ENCODE measurements around the gene PROB1.
"Not testable (repeated sequence)": the region's sequence is repeated elsewhere in the genome, so short reads cannot be mapped to it uniquely, and the experiment has no call there.

The PROB1 gene

GRCh38 chr5:139378941-139379361, 16.0 kb downstream of the PROB1 start:
- no peak for DNase-seq (ENCODE audit: low read depth)

DNA sequence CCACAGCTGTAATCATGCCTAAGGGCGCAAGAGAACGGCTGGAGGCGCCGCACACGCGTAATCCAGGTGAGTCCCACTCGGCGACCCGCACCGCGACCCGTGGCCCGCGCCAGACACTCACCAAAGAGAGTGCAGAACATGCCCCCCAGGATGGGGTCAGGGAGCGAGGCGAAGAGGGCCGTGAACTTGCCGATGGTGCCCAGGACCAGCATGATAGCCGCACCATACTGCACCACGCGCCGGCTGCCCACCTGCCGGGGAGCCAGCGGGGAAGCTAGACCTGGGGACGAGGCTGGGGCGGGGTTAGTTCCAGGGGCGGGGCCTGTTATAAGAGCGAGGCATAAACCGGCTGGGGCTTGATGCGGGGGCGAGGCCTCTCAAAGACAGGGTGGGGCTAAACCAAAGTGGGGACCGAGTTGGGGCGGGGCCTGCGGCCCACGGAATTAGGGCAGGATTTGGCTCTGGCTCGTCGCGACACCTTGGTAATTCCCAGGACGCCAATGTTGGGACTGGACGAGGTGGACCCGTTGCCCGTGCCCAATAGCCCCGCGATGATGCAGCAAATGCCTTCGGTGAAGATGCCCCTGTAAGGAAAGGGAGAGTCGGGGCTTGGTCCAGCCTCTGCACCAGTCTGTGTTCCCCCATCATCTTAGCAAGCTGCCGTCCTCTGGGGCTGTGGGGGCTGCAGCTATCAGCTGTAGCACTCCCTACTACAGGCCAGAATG, 16.6 kb downstream of the PROB1 start:
- DNase-seq (ENCODE audit: low read depth): no peak

DNA sequence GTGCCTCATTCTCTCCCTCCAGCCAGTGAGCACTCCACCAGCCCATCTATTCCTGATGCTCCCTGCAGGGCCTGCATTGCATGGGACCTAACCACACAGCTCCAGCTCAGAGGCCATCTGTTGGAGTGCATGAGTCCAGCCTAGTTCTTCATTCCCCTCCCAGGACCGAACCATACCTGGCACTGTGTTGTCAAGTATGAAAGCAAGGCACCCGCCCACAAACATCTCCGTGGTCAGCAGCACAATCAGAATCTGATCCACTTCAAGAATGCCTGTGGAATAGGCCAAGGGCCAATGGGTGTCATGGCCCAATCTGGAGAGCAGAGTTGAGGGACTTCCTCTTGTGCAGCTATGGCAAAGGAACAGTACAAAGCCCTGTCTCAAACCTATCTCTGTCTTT, 17.7 kb downstream of the PROB1 start:
- no peak for DNase-seq (ENCODE audit: low read depth)

DNA sequence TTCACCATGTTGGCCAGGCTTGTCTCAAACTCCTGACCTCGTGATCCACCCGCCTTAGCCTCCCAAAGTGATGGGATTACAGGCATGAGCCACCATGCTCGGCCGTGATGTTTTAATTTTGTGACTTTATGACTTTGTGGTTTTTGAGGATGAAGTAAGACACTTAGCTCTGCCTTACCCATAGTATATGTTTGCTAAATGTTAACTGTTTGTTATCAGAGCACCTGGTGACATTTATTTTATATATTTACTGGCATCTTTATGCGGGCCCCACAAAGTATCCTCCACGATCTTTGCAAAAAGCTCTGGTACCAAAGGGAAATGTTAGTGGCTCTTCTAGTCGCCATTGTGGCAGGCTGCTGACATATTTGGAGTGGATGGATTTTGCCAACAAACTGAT, 18.5 kb downstream of the PROB1 start:
- no peak for DNase-seq (ENCODE audit: low read depth)

GRCh38 chr5:139374909-139375308, 20.0 kb downstream of the PROB1 start:
- DNase-seq (ENCODE audit: low read depth): no peak

GRCh38 chr5:139371482-139372435, 23.1 kb downstream of the PROB1 start:
- DNase-seq (ENCODE audit: low read depth): no peak

DNA sequence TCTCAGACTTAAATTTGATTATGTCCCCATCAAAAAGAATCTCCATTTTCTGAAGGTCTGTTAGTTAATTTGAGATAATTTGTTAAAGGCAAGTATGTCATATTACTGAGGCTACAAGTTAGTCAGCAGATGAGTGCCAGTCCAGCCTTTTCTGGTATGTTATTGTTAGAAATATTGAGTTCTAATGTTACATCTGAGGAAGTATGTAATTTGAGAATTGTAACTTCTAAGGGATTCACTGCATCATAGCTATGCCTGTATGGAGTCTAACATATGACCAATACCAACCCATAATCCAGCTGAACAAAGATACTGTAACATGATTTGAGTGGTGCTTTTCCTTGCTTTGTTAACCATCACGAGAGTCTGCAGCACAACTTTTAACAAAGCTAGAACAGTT, 25.7 kb downstream of the PROB1 start:
- peak; percentile 50 for DNase-seq (ENCODE audit: low read depth)

- no peak for DNase-seq (ENCODE audit: low read depth)
Observed at GRCh38 chr5:139368613-139369012, 26.3 kb downstream of the PROB1 start.

- no peak for DNase-seq (ENCODE audit: low read depth)
Observed at GRCh38 chr5:139364466-139364865, 30.4 kb downstream of the PROB1 start.

GRCh38 chr5:139363937-139364336, 31.0 kb downstream of the PROB1 start:
- no peak for DNase-seq (ENCODE audit: low read depth)

DNA sequence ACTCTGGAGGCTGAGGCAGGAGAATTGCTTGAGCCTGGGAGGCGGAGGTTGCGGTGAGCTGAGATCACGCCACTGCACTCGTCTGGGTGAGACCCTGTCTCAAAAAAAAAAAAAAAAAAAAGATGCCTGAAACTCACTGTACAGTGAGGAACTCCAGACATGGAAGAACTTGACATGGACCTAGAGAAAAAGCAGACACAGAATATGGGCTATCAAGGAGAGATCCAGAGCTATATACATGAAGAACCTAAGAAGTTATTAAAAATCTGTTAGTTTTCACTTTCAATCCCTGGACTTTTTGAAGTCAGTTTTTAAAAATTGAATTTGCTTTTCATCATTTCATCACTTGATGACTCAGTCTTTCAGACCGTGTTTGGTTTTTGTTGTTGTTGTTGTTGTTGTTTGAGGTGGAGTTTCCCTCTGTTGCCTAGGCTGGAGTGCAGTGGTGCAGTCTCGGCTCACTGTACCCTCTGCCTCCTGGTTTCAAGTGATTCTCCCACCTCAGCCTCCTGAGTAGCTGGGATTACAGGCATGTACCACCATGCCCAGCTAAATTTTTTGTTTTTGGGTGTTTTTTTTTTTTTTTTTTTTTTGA, 33.0 kb downstream of the PROB1 start:
- DNase-seq (ENCODE audit: low read depth): no peak

DNA sequence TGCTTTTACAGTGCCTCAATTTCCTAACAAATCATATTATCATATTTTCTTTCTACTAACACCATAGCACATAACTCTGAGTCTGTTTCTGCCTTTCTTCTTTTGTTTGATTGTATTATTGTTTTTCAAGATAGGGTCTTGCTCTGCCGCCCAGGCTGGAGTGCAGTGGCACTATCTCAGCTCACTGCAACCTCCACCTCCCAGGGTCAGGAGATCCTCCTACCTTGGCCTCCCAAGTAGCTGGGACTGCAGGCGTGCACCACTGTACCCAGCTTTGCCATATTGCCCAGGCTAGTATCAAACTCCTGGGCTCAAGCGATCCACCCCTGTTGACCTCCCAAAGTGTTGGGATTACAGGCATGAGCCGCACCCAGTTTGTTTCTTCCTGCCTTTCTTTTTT, 34.5 kb downstream of the PROB1 start:
- DNase-seq (ENCODE audit: low read depth): no peak

- DNase-seq (ENCODE audit: low read depth): no peak
Observed at GRCh38 chr5:139358064-139358463, 36.8 kb downstream of the PROB1 start.

DNA sequence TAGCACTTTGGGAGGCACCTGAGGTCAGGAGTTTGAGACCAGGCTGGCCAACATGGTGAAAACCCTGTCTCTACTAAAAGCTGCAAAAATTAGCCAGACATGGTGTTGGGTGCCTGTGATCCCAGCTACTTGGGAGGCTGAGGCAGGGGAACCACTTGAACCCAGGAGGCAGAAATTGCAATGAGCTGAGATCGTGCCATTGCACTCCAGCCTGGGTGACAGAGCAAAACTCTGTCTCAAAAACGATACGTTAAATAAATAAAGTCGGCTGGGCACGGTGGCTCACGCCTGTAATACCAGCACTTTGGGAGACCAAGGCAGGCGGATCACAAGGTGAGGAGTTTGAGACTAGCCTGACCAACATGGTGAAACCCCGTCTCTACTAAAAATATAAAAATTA, 39.0 kb downstream of the PROB1 start:
- DNase-seq (ENCODE audit: low read depth): not testable (repeated sequence)

DNA sequence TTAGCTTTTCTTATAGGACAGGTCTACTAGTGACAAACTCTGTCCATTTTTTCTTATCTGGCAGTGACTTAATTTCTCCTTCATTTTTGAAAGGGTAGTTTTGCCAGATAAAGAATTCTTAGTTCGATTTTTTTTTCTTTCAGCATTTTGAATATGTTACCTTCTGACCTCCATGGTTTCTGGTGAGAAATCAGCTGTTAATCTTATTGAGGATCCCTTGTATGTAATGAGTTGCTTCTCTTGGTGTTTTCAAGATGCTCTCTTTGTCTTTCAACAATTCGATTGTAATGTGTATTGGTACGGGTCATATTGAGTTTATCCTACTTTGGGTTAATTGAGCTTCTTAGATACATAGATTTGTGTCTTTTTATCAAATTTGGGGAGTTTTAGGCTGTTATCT, 40.7 kb downstream of the PROB1 start:
- no peak for DNase-seq (ENCODE audit: low read depth)

DNA sequence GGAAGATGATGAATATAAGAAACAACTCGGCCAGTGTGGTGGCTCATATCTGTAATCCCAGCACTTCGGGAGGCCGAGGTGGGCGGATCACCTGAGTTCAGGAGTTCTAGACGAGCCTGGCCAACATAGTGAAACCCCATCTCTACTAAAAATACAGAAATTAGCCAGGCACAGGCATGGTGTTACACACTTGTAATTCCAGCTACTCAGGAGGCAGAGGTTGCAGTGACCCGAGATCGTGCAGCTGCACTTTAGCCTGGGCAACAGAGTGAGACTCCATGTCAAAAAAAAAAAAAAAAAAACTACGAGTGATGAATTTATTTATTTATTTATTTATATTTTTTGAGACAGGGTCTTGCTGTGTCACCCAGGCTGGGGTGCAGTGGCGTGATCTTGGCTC, 47.0 kb downstream of the PROB1 start:
- not testable (repeated sequence) for DNase-seq (ENCODE audit: low read depth)

DNA sequence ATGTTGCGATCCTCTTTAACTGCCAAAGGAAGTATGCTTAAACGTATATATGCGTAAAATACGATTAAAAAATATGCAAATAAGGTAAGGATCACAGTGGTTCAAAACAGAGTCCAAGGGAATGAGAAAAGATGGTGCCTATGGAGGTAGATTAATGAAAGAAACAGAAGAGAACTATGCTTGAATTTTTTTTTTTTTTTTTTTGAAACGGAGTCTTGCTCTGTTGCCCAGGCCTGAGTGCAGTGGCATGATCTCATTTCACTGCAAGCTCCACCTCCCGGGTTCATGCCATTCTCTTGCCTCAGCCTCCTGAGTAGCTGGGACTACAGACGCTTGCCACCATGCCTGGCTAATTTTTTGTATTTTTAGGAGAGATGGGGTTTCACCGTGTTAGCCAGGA, 49.5 kb downstream of the PROB1 start:
- not testable (repeated sequence) for DNase-seq (ENCODE audit: low read depth)

DNA sequence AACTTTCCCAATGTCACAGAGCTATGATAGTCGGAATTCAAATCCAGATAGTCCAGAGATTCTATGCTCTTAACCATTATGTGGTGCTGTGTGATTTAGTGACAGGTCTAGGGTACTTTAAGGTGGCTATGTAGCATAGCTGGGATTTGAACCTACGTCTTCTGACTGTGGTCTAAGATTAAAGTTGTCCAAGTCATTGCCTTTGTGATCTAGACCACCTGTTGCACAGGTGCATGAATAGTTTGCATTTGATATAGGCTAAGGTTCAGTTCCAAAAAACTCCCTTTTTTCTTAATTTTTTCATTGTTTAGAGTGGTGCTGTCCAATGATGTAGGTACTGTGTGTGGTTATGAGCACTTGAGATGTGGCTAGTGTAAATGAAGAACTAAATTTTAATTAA, 50.7 kb downstream of the PROB1 start:
- no peak for DNase-seq (ENCODE audit: low read depth)

GRCh38 chr5:139343476-139343875, 51.4 kb downstream of the PROB1 start:
- DNase-seq (ENCODE audit: low read depth): no peak

DNA sequence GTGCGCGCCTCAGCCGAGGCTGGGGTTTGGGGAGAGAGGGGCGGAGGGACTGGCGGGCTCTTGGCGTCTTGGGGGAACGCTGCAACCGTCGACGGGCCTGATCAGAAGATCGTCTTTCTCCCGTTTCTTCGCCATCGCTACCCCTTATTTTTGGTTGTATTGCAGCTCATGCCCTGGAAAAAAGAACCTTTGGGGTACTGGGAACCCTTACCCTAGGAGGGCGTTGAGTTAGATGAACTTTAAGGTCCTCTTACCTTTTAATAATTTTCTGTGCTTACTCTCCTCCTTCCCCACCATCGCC, 52.5 kb downstream of the PROB1 start:
- no peak for DNase-seq (ENCODE audit: low read depth)

- DNase-seq (ENCODE audit: low read depth): peak; percentile 85
Observed at GRCh38 chr5:139341689-139342422, 53.0 kb downstream of the PROB1 start, which contains the start of gene PAIP2. TSS of gene PAIP2 (plus strand) at chr5:139341854. CDS start at chr5:139363785, 21,931 bp downstream.

GRCh38 chr5:139341187-139341688, 53.7 kb downstream of the PROB1 start:
- DNase-seq (ENCODE audit: low read depth): no peak
